Measurements from ENCODE around the gene OTOS.

- TF ChIP-seq CTCF (IDR thresholded peaks at IDR 0.05 in 4 of 5, conservative IDR thresholded peaks at IDR 0.05 in 1 of 5), result no peak
- TF ChIP-seq POLR2A (IDR thresholded peaks at IDR 0.05), result no peak
These were observed 29.9 kb upstream of the OTOS start for GRCh38 chr2:240170354-240170735.

Measured in gastrocnemius medialis (tissue), 4 donors.